GM06990 (cell line): ENCODE results near the gene LARGE1.

ENCODE experiments used
- DNase-seq: peaks from one replicate; pipeline ENCODE4 v3.0.0-alpha.2; 2011; ENCODE audit not compliant: insufficient read length; ENCODE audit errors: extremely low read depth
- H3K27me3 ChIP-seq: replicated peaks from 2 replicates; pipeline ENCODE4 v1.6.0; 2011; ENCODE audit warnings: low read length; ENCODE audit not compliant: control insufficient read depth, insufficient read depth
- H3K36me3 ChIP-seq: 2 replicates; pipeline ENCODE4 v1.5.1; 2011; ENCODE audit warnings: low read length; ENCODE audit not compliant: control insufficient read depth, insufficient read depth
- H3K4me3 ChIP-seq: replicated peaks from 2 replicates; pipeline ENCODE4 v1.5.1; 2011; ENCODE audit warnings: low read depth, mild to moderate bottlenecking, control low read depth, low read length
- CTCF ChIP-seq: IDR thresholded peaks from 2 replicates; pipeline ENCODE4 v1.5.1; 2011; ENCODE audit warnings: low read length, control low read depth, mild to moderate bottlenecking, inconsistent platforms; ENCODE audit not compliant: insufficient read depth, poor library complexity, severe bottlenecking

Gene LARGE1

GRCh38 chr22:33397381-33397907, 522.8 kb downstream of the LARGE1 start:
- no peak for TF ChIP-seq CTCF
- no peak overlapping the region for H3K4me3 ChIP-seq
- DNase-seq, result no peak
- no peaks in the 10 kb centered on the region for H3K36me3 ChIP-seq
- no peaks in the 10 kb centered on the region for H3K27me3 ChIP-seq

- no peaks in the 10 kb centered on the region for H3K27me3 ChIP-seq
- no peak overlapping the region for H3K4me3 ChIP-seq
- TF ChIP-seq CTCF, result no peak
- DNase-seq, result no peak
- H3K36me3 ChIP-seq, result no peaks in the 10 kb centered on the region
Measured at GRCh38 chr22:33393432-33393831, 526.8 kb downstream of the LARGE1 start.

GRCh38 chr22:33391298-33391697, 529.0 kb downstream of the LARGE1 start:
- Histone ChIP-seq H3K4me3 (no peak overlapping the region), H3K27me3 (no peaks in the 10 kb centered on the region), H3K36me3 (no peaks in the 10 kb centered on the region)
- TF ChIP-seq CTCF, result no peak
- DNase-seq, result no peak

GRCh38 chr22:33389936-33390335, 530.3 kb downstream of the LARGE1 start:
- no peak for TF ChIP-seq CTCF
- no peak for DNase-seq
- H3K4me3 ChIP-seq, result no peak overlapping the region
- no peaks in the 10 kb centered on the region for H3K36me3 ChIP-seq
- no peaks in the 10 kb centered on the region for H3K27me3 ChIP-seq

- no peak for TF ChIP-seq CTCF
- no peaks in the 10 kb centered on the region for H3K27me3 ChIP-seq
- no peak overlapping the region for H3K4me3 ChIP-seq
- no peak for DNase-seq
- H3K36me3 ChIP-seq, result no peaks in the 10 kb centered on the region; the same call in 1 of the 2 replicates
Measured at GRCh38 chr22:33386270-33386669, 534.0 kb downstream of the LARGE1 start.

- Histone ChIP-seq H3K27me3 (no peaks in the 10 kb centered on the region), H3K4me3 (no peak overlapping the region), H3K36me3 (no peaks in the 10 kb centered on the region; the same call in 1 of the 2 replicates)
- DNase-seq, result no peak
- no peak for TF ChIP-seq CTCF
Measured at GRCh38 chr22:33385611-33386010, 534.7 kb downstream of the LARGE1 start.
